ENCODE measurements around the gene MS4A5. TPM values are rescaled to one million over a fixed set of nuclear protein-coding genes. Genes with fewer than 3 reads are reported as not detected.

The MS4A5 gene
- total and polyA plus RNA-seq, 10 of the 15 experiments (the other 5 are each of a cell fraction or from before 2014, with no cell fraction given): not detected

- in situ Hi-C loops (cut with MboI) (no loop called here), intact Hi-C loops (cut with micrococcal nuclease; ENCODE audit: unreplicated experiment) (no loop called here)
- Histone ChIP-seq H4K20me1 (ENCODE audit: control insufficient read depth, insufficient read depth) (no peaks in the 10 kb centered on the region), H3K79me2 (ENCODE audit: control insufficient read depth, insufficient read depth, low read length) (no peaks in the 10 kb centered on the region), H2AFZ (ENCODE audit: control insufficient read depth, low read depth, low read length) (no peak overlapping the region; the same call in 1 of the 2 replicates), H3K9ac (ENCODE audit: control insufficient read depth, insufficient read depth, low read length) (no peak overlapping the region), H3K36me3 (ENCODE audit: control insufficient read depth in 2 of 2, insufficient read depth in 2 of 2, low read length in 1 of 2) (no peaks in the 10 kb centered on the region), H3K4me3 (no peak overlapping the region), H3K27ac (ENCODE audit: control insufficient read depth, insufficient read depth) (no peak overlapping the region; the same call in 1 of the 2 replicates), H3K4me1 (ENCODE audit: control insufficient read depth, insufficient read depth, low read length) (peaks cover 16% of the 10 kb centered on the region), H3K27me3 (replicated peaks in 1 of 2; ENCODE audit: control insufficient read depth in 2 of 2, insufficient read depth in 2 of 2, low read length in 1 of 2) (no peaks in the 10 kb centered on the region), H3K9me3 (replicated peaks; ENCODE audit: control insufficient read depth, insufficient read depth, low read length) (no peaks in the 10 kb centered on the region; the same call in 2 of the 3 replicates), H3K4me2 (ENCODE audit: control insufficient read depth, insufficient read depth) (peak overlapping the region; percentile 87)
- ChIA-PET POLR2A (interaction anchor here (1.2 to 1.9 kb wide), 2 partner anchors 8 to 54 kb away, joined by 3 to 7 read pairs; partner anchors contain the start of gene MS4A1), CTCF (no interaction called here), SMC1A (ENCODE audit: uncharacterized antibody, unreplicated experiment) (interaction anchor here (1.3 to 1.9 kb wide), 4 partner anchors 13 to 80 kb away, joined by 3 to 9 read pairs (median 4); no protein-coding TSS in a partner anchor), RAD21 (ENCODE audit: unreplicated experiment) (interaction anchor here (2.7 kb wide), 1 partner anchor 10 kb away, joined by 16 read pairs; the partner anchor contains the start of gene MS4A1)
- DNase-seq (ENCODE audit: low read depth, low spot score) (no peak), ATAC-seq (0 out of 3 replicates have a peak, but pooled peaks have one; percentile 28), FAIRE-seq (no peak)
- TF ChIP-seq CREM (IDR thresholded peaks at IDR 0.05; ENCODE audit: low read depth) (no peak), RB1 (IDR thresholded peaks at IDR 0.05; ENCODE audit: borderline replicate concordance) (no peak), MTA3 (IDR thresholded peaks at IDR 0.05; ENCODE audit: borderline replicate concordance, low read length) (no peak)
- no TSS peak for BruUV-seq (replicated peaks)
Observed at GRCh38 chr11:60447070-60447469, 17.7 kb downstream of the MS4A5 start.

GRCh38 chr11:60447846-60448245 is 18.5 kb downstream of the MS4A5 start:
- ChIA-PET RAD21 (ENCODE audit: unreplicated experiment) (interaction anchor here (1.3 kb wide), 1 partner anchor 84 kb away, joined by 5 read pairs; no protein-coding TSS in a partner anchor), SMC1A (ENCODE audit: uncharacterized antibody, unreplicated experiment) (interaction anchor here (0.6 to 2.5 kb wide), 5 partner anchors 11 to 83 kb away, joined by 3 to 12 read pairs (median 3); partner anchors contain the start of gene MS4A7), POLR2A (interaction anchor here (1.2 kb wide), 1 partner anchor 55 kb away, joined by 3 read pairs; no protein-coding TSS in a partner anchor), CTCF (interaction anchor here (0.9 kb wide), 1 partner anchor 12 kb away, joined by 3 read pairs; no protein-coding TSS in a partner anchor)
- no peak for FAIRE-seq
- Histone ChIP-seq H3K27ac (ENCODE audit: control insufficient read depth, insufficient read depth) (no peak overlapping the region), H3K4me1 (ENCODE audit: control insufficient read depth, insufficient read depth, low read length) (peaks cover 16% of the 10 kb centered on the region), H3K9me3 (replicated peaks; ENCODE audit: control insufficient read depth, insufficient read depth, low read length) (no peaks in the 10 kb centered on the region; the same call in 2 of the 3 replicates), H3K9ac (ENCODE audit: control insufficient read depth, insufficient read depth, low read length) (no peak overlapping the region), H3K36me3 (ENCODE audit: control insufficient read depth in 2 of 2, insufficient read depth in 2 of 2, low read length in 1 of 2) (no peaks in the 10 kb centered on the region), H3K4me3 (no peak overlapping the region), H4K20me1 (ENCODE audit: control insufficient read depth, insufficient read depth) (no peaks in the 10 kb centered on the region), H3K4me2 (ENCODE audit: control insufficient read depth, insufficient read depth) (no peak overlapping the region), H3K27me3 (replicated peaks in 1 of 2; ENCODE audit: control insufficient read depth in 2 of 2, insufficient read depth in 2 of 2, low read length in 1 of 2) (no peaks in the 10 kb centered on the region), H2AFZ (ENCODE audit: control insufficient read depth, low read depth, low read length) (no peak overlapping the region; the same call in 1 of the 2 replicates), H3K79me2 (ENCODE audit: control insufficient read depth, insufficient read depth, low read length) (no peaks in the 10 kb centered on the region)
- in situ Hi-C loops (cut with MboI) (no loop called here), intact Hi-C loops (cut with micrococcal nuclease; ENCODE audit: unreplicated experiment) (no loop called here)
- peak; percentile 34; the same call in 2 of the 3 replicates for ATAC-seq
- no peak for DNase-seq (ENCODE audit: low read depth, low spot score)
- no TSS peak for BruUV-seq (replicated peaks)
- no peak for TF ChIP-seq ESRRA (IDR thresholded peaks at IDR 0.05; ENCODE audit: low read length)
- no peak for TF ChIP-seq SUPT20H (IDR thresholded peaks at IDR 0.05; ENCODE audit: borderline replicate concordance, control insufficient read depth, low read depth, low read length)
- TF ChIP-seq HDAC2 (IDR thresholded peaks at IDR 0.05): no peak
- no peak for TF ChIP-seq SIX5 (IDR thresholded peaks at IDR 0.05; ENCODE audit: low read depth, low read length, severe bottlenecking)
- TF ChIP-seq ZBTB33 (IDR thresholded peaks at IDR 0.05): no peak
- no peak for TF ChIP-seq TCF7 (IDR thresholded peaks at IDR 0.05; ENCODE audit: borderline replicate concordance)
- no peak for TF ChIP-seq ZZZ3 (IDR thresholded peaks at IDR 0.05; ENCODE audit: control insufficient read depth, insufficient read length, low read depth)
- TF ChIP-seq E4F1 (IDR thresholded peaks at IDR 0.05; ENCODE audit: borderline replicate concordance, partially characterized antibody): no peak
- no peak for TF ChIP-seq ATF2 (IDR thresholded peaks at IDR 0.05; ENCODE audit: low read length)

All from GM12878 (cell line).